CD4-positive, alpha-beta T cell treated with Interleukin-10 for 1 hour (primary cell): Measurements from ENCODE around the gene CHRNB1.
A peak's percentile ranks its signal among the peaks of the same experiment; 100 is the strongest.

Experiments
- DNase-seq: peaks from one replicate; pipeline ENCODE4 v3.0.0-alpha.2; 2020

CHRNB1 gene, protein sequence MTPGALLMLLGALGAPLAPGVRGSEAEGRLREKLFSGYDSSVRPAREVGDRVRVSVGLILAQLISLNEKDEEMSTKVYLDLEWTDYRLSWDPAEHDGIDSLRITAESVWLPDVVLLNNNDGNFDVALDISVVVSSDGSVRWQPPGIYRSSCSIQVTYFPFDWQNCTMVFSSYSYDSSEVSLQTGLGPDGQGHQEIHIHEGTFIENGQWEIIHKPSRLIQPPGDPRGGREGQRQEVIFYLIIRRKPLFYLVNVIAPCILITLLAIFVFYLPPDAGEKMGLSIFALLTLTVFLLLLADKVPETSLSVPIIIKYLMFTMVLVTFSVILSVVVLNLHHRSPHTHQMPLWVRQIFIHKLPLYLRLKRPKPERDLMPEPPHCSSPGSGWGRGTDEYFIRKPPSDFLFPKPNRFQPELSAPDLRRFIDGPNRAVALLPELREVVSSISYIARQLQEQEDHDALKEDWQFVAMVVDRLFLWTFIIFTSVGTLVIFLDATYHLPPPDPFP

DNA sequence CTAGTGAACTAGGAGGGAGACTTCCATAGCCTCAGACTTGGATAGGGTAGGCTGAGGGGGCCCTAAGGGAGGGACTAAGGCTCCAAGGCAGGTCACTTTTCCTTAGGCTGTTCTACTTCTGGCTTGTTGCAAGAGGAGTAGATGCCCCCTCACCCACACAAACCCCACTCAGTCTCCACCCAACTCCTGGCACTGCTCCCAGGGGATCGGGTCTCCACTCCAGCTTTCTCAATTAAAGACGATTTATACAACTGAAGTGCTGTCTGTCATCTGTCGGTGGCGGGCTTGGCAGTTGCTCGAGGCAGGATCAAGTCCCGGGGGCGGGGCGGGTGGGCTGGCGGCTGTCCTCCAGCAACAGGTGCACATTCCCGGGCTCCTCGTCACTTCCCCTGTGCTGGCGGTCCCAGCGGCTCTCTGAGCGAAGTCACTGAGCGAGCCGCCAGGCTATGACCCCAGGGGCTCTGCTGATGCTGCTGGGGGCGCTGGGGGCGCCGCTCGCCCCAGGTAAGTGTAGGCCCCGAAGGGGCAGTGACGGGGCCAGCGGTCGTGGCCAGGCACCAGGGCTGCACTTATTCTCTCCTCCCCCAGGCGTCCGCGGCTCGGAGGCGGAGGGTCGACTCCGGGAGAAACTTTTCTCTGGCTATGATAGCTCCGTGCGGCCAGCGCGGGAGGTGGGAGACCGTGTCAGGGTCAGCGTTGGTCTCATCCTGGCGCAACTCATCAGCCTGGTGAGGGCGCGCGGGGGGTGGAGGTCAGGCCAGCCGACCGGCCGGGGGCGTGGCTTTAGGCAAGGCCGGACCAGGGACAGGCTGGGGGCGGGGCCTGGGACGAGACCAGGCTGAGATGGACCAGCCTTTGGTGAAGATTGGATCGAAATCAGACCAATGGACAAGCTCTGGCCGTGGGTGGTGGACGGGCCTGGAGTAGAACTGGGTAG, at the start of gene CHRNB1:
TSS of gene CHRNB1 (plus strand) at position 380 of the 937 bp plus-strand sequence. CDS start at position 447, 67 bp downstream.
- DNase-seq, result no peak

DNA sequence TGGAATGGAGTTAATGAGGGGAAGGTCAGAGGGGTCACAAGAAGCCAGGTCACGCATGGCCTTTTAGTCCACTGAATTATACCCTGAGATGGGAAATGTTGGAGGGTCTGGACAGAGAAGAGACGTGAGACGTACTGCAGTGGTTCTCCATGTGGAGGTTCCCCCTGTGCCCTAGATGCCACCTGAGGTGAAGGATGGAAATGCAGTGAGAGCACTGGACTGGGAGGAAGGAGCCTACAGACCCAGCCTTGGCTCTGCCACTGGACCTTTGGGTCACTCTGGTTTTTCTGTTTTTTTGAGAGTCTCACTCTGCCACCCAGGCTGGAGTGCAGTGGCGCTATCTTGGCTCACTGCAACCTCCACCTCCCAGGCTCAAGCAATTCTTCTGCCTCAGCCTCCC, 48.7 kb upstream of the CHRNB1 start:
- no peak for DNase-seq

DNA sequence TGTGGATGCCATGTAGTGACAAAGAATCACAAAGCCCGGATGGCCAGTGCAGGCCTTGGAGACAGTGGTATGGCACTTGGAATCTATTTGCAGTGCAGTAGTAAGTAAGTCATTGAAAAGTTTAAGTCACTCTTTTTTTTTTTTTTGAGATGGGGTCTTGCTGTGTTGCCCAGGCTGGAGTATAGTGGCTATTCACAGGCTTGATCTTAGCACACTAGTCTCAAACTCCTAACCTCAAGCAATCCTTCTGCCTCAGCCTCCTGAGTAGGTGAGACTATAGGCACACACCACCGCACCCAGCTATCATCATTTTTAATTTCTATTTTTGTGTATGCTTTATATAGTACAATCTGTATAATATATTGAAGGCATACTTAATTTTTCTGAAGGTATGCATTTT, 46.2 kb upstream of the CHRNB1 start:
- DNase-seq, result no peak

DNA sequence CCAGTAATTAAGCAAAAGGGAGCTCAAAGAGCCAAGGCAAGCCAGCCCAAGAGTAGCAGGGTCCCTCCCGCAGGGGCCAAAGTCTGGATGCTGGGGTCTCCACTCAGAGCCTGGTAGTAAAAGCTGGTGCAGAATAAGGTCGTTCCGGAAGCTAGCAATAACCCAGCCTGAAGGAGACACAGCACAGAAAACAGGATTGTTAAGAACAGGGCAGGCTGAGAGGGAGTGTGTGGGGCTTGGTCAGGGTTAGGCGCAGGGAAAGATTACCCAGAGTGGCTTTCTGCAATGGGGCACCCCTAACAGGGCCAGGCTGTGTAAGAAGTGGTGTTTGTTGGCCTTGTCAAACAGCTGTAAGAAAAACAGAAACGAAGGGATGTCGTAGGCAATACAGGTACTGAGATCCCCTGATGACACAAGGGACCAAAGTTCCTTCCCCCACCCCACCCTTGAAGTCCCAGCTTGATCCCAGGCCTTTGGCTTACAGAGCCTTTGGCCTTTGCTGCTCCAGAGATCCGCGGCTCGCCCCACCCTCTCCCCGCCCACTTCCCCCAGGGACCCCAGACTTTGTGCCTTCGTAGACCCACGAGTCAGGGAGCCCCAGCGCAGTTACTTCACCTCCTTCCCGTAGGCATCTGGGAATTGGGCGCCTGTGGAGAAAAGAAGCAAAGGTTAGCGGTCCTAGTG, 41.7 kb upstream of the CHRNB1 start:
- DNase-seq, result no peak

DNA sequence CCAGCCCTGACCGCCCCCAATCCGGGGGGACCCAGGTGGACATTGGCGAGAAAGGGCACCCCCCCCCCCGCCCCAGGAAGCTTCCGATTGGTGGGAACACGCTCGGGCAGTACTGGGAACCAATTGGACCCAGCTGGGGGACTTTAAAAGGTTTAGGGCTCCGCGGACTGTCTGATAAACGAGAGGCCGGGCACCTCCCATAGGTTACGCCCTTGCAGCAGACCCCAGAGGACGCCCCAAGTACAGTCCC, 41.2 kb upstream of the CHRNB1 start:
- DNase-seq, result no peak

DNA sequence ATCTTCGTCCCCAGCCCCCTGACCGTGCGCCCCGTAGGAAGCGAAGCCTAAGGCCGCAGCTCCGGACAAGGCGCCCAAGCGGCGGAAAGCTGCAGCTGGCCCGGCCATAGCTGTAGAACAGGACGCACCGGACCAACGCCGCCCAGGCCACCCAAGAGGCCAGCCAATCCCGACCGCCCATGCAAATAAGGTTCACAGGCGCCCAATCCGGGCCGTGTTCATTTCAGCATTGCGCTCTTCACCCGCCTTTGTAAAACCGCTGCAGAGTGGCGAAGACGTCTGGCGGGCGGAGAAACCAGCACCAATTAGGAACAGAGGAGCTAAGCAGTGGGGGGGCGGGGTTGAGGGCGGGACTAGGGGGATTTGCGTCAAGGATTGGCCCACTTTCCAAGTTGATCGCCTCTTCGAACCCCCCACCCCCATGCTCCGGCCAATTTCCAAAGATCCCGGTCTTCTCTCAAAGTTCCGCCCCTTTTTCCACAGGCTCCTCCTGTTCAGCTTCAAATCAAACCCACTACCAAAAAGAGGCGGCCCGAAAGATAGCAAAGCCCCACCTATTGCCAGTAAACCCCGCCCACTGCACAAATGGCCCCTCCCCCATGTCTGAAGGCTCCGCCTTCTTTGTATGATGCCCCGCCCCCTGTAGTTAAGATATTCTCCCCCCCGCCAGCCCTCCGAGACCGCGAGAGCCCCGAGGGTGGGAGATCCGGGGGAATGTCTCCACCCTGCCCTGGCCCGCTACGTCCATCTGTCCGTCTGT, 40.7 kb upstream of the CHRNB1 start, which contains the start of gene TMEM256:
TSS of gene TMEM256 (minus strand) at position 121 of the 760 bp plus-strand sequence. CDS start at position 108, 13 bp downstream.
- peak; percentile 97 for DNase-seq

DNA sequence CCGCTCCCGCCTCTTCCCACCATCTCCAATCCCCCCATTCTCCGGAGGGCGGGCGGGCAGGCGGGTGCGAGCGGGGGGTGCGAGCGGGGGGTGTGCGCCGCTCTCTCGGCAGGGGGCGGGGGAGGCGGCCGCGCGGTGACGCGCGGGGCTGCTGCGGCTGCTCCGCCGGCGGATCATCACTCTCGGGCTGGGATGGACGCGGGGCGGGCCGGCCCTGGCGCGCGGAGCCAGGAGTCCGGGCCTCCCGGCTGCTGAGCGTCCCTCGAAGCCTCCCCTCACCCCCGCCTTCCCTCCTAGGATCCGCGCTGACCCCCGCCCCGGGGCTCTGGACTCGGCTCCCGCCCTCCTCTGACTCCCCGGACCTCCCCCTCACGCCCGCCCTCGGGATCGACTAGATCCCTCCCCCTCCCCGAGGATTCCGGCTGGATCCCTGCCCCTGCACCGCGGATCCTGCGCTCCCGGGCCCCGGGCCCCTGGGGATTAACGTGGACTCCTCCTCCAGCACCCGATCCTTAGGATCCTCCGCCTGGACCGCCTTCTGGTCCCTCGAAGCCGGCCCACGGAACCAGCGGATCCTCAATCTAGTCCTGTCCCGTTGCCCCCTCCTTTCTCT, 40.0 kb upstream of the CHRNB1 start:
- peak; percentile 80 for DNase-seq

DNA sequence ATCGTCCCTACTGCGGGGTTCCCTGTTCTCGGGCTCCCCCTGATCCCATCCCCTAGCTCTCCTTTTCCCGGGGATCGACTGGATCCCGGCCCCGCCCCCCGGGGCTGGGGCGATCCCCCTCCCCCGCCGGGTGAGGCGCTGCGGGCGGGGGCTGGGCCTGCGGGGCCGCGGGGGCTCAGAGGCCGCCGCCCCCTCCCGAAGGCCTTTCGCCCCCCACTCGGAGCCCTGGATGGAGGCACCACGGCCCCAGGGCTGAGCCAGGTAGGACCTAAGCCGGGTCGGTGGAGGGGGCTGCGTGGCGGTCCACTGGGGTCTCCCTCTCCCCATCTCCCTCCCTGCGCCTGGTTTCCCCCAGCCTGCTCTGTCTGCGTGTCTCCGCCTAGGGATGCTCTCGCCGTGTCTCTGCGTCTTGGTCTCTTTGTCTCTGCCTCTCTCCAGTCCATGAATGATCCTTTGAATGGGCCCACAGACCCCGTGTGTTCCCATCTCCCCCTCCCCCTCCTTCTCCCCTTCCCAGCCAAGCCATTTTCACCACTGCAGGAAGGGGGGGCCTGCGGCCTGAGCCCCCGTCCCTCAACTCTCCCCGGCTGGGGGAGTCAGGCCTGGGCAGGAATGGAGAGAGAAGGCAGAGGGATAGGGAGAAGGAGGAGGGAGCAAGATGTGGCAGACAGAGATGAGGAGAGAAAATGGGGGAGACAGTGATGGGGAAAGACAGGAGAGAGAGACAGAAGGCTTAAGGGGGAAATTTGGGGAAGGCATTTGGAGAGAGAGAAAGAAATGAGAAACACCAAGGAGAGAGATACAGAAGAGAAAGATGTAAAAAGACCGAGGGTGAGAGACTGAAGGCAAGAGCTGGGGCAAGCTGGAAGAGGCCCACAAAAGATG, 39.3 kb upstream of the CHRNB1 start:
- no peak for DNase-seq

DNA sequence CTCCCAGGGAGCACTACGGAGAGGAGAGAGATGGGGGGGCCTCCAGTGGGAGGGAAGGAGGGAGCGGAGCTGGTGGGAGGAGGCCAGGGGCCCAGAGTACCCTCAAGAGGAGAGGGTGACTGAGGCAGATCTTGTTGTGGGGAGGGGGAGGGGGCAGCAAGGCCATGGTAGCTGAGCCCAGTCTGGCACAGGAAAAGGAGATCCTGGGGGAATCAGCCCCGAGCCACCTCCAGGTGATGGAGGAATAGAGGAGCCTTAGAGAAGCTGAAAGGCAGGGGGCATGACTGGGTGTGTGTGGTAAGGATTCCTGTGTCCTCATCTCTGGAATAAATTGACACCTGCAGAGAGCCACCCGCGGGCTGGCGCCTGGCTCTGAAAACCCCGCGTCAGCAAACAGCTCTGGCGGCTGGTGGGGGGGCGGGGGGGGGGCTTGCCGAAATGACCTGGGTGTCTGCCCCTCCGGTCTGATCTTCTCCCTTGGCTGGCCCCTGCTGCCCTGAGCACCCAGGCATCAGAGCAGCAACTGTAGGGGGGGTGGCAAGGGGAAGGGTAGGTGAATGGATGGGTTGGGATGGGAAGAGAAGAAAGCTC, 38.5 kb upstream of the CHRNB1 start:
- DNase-seq, result no peak

DNA sequence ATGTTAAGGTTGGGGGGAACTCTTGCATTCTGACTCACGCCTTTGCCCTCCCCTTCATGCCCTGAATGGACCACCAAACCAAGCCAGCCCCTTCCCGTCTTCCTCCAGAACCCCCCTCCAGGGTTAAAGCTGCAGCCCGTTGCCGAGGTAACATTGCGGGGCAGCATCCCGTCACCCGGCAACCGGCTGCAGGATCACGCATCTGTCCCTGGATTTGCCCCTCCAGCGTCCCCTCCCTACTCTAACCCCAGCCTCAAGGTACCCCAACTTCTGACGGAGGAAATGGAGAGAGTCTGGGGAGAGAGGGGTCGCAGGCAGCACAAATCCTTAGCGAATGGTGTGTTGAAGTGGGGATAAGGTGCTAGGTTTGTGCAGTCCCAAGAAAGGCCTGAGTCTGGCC, 37.8 kb upstream of the CHRNB1 start:
- DNase-seq, result no peak

DNA sequence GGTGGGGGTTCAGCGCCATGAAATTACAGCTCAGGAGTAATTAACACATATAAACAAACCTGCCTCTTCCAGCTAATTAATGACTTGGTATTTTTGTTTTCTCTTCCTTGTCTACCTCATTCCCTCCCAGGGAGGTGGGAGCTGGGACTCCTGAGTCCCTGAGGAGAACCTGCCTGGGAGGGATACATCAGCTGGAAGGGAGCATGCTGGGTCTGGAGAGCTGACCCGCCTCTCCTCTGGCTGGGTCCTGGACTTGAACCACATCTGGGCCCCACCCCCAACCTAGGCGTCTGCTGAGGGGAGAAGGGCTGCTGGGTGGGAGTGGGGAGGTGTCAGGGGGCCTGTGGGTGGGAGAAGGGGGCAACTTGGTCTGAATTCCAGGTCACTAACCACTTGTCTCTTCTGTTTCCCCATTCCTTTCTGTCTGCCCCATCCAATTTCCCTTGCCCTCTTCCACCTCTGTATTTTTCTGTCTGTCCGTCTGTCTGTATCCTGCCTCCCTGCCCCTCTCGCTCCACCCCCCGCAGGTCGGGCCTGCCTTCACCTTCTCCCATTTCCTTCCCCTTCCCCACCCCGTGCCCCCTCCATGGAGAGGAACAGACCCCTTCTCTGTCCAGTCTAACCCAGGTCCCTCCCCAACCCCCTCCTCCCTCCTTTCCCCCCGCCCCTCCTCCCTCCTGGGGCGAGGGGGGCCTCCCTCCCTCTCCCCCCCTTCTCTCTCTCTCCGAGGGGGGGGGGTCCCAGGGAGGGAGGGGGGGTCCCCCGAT, 37.2 kb upstream of the CHRNB1 start, which contains the start of gene NLGN2:
TSS of gene NLGN2 (plus strand) at position 361 of the 767 bp plus-strand sequence. CDS start 411 bp downstream, outside the sequence.
- no peak for DNase-seq

DNA sequence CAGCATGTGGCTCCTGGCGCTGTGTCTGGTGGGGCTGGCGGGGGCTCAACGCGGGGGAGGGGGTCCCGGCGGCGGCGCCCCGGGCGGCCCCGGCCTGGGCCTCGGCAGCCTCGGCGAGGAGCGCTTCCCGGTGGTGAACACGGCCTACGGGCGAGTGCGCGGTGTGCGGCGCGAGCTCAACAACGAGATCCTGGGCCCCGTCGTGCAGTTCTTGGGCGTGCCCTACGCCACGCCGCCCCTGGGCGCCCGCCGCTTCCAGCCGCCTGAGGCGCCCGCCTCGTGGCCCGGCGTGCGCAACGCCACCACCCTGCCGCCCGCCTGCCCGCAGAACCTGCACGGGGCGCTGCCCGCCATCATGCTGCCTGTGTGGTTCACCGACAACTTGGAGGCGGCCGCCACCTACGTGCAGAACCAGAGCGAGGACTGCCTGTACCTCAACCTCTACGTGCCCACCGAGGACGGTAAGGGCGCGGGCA, 36.6 kb upstream of the CHRNB1 start:
- peak; percentile 50 for DNase-seq

DNA sequence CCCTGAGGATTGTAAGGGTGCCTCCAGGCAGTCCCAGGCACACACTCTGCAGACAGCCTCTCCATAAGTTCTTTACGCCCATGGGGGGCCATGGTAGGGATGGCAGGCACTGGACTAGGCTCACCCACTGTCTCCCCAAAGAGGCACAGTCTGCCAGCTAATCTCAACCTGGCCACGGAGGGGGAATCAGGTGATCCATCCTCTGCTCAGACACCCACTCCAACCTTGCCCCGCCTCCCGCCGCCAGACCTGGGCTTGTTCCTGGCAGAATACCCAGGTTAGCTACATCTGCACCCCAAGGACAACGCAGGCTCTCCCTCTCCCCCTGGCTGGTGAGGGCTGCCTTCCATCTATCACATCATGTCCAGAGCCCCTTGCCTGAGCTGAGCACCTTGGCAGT, 36.0 kb upstream of the CHRNB1 start:
- DNase-seq, result no peak

DNA sequence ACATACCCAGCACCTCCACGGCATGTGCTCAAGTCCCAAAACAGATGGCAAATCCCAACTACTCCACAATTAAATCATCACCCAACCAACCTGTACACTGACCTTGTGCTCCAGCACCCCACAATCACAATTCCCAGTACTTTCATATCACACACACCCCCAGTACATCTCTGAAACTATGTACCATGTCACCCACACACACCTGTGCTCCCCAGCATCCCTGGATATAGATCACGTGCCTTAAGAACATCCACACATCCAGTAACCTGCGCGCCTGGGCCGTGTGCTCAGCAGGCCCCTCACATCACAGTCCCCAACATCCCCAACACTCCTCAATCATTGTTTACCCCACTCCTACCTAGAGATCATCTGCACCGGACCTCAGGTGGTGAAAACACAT, 35.1 kb upstream of the CHRNB1 start:
- no peak for DNase-seq

DNA sequence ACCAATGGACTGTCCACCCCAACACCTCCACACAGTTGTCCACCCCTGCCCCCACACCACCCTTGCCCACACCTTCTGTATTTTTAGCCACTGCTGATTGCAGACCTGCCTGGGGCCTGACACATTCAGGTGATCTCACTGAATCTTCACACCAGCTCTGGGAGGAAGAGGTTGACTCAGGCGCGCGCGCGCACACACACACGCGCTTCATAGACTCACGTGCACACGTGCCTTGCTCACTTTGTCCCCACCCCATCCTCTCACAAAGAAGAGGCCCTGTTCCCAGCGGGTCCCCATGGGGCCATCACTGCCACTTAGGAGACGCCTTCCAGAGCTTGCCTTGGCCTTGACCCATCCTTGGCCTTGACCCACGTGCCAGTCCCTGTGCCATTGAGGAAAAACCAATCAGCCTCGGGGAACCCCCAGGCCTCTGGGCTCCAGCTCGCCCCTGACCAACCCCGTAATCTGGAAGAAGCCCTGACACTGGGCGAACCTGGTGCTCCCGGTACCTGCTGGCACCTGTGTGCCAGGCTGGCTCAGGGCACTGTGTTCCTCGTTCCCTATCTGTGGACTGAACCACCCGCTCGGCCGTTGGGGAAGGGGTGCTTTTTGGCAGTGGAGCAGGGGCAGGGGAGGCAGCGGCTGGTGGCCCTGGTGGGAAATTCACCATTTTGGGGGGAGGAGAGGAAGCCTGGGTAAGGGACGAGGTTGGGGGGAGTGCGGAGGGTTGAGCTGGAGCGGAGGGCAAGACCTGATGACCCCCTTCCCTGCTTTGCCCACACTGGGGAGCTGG, 34.0 kb upstream of the CHRNB1 start:
- no peak for DNase-seq

DNA sequence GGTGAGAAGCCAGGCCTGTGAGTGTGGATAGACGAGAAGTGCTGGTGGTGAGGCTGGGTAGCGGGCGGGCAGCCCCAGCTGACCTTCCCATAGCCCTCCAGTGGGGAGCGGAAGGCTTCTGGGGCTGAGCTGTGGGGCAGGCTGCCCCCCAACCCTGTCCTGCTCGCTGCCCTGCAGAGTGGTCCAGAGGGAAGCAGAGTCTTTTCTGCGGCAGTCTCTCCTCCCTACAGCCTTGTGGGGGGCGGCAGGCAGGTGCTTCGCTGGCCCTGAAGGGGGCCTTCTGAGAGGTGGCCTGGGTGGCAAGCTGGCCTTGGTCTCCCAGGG, 33.5 kb upstream of the CHRNB1 start:
- DNase-seq, result no peak

DNA sequence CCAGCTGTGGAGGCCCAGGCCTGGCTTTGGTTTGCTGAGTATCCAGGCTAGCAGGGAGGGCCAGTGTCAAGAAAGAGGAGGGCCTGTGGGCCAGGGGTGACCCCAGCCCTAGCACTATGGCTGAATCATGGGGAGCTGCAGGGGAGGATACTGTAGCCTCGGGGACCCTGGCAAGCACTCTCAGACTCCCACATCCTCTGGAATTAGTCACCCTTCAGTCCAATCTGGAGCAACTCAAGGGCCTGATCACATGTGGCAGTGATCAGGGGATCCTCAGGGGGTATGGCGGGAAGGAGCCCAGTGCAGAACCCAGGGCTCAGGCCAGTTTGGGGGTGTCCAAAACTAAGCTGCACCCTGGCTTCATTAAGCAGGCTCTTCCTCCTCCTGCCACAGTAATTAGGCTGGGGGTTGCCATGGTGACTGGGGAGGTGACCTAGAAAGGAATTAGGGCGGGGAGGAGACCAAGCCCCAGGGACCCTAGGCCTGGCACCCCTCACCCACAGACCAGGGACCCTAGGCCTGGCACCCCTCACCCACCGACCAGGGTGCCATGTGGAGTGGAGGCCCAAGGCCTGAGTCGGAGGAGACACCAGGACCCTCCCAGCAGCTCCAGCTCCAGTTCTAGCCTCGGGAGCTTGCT, 31.4 kb upstream of the CHRNB1 start:
- DNase-seq, result no peak

DNA sequence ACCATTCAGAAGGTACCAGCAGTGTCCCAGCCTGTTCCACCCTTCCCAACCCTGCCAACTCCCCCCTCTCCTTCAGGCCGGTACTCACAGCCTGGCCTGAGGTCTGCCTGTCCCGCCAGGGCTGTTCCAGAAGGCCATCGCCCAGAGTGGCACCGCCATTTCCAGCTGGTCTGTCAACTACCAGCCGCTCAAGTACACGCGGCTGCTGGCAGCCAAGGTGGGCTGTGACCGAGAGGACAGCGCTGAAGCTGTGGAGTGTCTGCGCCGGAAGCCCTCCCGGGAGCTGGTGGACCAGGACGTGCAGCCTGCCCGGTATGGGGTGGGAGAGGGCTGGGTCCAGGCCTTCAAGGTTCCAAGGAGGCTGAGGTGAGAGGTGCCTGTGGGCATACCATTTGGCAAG, 30.0 kb upstream of the CHRNB1 start:
- no peak for DNase-seq
